HG02759 (cell line): ENCODE results near the gene RFT1.

ENCODE experiments used
- ATAC-seq: cut with Tn5 transposase; IDR thresholded peaks from one replicate; pipeline ENCODE4 v1.9.1; 2021; ENCODE audit warnings: mild to moderate bottlenecking, moderate library complexity; ENCODE audit not compliant: unreplicated experiment

Gene RFT1, protein sequence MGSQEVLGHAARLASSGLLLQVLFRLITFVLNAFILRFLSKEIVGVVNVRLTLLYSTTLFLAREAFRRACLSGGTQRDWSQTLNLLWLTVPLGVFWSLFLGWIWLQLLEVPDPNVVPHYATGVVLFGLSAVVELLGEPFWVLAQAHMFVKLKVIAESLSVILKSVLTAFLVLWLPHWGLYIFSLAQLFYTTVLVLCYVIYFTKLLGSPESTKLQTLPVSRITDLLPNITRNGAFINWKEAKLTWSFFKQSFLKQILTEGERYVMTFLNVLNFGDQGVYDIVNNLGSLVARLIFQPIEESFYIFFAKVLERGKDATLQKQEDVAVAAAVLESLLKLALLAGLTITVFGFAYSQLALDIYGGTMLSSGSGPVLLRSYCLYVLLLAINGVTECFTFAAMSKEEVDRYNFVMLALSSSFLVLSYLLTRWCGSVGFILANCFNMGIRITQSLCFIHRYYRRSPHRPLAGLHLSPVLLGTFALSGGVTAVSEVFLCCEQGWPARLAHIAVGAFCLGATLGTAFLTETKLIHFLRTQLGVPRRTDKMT

GRCh38 chr3:53130179-53131061 lies at the start of gene RFT1:
Gene RFT1 (minus strand): TSS chr3:53130435. CDS start chr3:53130400, 35 bp downstream.
- peak; percentile 86 for ATAC-seq

- ATAC-seq: no peak
These were observed 49.3 kb upstream of the RFT1 start for GRCh38 chr3:53179580-53179979.

DNA sequence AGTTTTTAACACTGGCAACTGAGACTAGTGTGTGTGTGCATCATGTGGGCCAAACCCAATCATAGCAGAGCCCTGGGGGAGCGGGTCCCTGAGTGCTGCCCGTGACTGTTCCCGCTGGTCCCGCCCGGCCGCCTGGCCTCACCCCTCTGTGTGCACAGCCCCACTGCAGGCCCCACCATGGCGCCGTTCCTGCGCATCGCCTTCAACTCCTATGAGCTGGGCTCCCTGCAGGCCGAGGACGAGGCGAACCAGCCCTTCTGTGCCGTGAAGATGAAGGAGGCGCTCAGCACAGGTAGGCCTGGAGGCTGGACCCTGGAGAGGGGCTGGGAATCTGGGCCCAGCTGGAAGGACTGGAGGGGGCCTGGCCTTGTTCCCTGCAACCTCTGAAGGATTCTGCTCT lies 48.0 kb upstream of the RFT1 start:
- ATAC-seq: no peak

DNA sequence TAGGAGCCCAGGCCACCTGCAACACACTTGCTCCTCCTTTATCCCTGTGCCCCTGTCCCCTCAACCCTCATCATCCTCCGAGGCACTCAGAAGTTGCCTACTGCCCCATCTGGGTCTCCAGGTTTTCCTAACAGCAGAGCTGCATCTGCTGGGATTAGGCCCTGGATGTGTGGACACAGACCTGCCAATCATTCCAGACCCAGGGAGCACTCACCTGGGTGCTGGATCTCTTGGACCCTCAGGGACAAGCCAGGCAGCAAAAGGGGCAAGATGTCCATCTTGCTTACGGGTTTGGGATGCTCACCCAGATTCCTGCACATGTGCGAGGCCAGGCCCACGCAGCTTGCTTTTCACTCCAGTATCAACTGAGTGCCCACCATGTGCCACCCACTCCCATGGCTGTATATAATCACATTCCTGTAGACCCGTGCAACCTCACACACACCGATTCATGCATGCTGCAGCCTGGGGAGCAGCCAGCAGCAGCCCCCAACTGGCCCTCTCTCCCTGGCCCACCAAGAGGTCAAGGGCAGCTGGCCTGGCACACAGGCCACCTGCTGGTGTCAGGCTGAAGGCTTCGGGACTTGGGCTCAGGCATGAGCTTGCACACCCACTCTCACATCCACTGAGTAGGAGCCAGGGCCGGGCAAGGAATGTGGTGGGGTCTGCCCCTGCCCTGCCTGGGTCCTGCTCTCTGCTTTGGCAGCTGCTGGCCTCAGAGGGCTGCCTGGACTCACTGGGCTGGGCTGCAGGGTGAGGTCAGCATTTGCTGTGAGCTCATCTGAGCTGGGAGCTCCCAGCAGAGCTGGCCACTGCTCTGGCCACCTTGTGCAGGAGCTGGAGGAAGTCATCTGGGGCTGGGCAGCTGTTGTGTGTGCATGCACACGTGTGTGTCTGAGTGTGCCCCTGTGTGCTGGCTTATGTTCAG lies 45.6 kb upstream of the RFT1 start:
- ATAC-seq: no peak

GRCh38 chr3:53174346-53175250 lies 44.4 kb upstream of the RFT1 start:
- ATAC-seq: peak; percentile 41

DNA sequence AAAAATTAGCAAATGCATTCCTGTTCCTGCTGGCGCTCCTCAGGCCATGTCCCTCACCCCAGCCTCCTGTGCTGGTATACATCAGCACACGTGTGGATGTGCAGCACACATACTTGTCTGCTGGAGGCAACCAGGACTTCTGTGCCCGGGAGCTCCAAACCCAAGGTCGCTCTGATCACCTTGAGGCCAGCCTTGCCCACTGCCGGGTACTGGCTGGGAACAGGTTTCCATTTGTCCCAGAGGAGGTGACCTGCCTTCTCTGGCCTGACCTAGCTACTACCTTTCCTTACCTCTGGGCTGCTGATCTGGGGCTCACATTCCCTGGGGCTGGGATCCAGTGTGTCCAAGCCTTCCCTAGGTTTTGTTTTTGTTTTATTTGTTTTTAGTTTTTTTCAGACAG lies 42.9 kb upstream of the RFT1 start:
- no peak for ATAC-seq

DNA sequence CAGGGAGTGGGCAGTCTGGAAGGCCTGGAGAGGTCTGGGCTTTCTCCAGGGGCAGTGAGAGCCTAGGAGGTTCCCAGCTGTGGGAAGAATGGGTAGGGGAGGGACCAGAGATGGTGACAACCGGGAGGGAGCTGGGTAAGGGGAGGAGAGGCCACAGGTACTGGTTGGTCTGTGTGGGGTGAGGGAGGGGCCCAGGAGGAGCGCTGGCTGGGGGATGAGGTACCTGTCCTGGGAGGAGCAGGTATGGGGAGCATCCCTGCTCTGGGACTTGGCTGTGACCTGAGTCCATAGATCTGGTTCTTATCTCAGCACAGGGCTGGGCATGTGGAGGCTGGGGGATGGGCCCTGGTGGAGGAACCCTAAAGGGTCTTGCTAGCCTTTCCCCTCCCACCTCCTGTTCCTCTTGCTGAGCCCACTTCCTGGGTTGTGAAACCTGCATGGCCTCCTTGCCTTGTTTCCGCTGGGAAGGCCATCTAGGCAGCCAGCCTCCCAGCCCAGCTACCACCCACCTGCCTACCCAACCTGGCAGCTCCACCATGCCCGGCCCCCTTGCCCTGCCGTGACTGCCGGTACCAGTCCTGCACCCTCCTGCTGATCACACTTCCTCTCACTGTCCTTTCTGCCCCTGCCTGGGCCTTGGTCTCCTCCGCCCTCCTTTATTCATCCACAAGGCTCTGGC lies 41.7 kb upstream of the RFT1 start:
- ATAC-seq: no peak

DNA sequence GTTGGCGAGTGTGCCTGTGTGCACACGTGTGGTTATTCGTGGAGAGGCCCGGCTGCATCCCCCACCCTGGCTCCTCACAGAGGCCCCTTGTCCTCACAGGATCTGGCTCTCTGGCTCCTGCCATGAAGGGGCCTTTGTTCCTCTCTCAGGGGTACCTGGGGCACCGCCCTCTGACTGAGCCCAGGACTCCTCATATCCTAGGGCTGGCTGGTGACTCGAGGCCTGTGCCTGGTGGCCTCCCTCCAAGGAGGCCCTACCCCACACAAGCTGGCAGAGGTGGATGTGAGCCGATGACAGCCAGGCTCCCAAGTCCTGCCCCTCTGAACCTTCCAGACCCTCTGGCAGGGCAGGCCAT lies 40.8 kb upstream of the RFT1 start:
- ATAC-seq: no peak

- ATAC-seq: peak; percentile 47
These were observed 40.3 kb upstream of the RFT1 start for GRCh38 chr3:53170325-53171063.

- no peak for ATAC-seq
These were observed 39.6 kb upstream of the RFT1 start for GRCh38 chr3:53169832-53170324.

DNA sequence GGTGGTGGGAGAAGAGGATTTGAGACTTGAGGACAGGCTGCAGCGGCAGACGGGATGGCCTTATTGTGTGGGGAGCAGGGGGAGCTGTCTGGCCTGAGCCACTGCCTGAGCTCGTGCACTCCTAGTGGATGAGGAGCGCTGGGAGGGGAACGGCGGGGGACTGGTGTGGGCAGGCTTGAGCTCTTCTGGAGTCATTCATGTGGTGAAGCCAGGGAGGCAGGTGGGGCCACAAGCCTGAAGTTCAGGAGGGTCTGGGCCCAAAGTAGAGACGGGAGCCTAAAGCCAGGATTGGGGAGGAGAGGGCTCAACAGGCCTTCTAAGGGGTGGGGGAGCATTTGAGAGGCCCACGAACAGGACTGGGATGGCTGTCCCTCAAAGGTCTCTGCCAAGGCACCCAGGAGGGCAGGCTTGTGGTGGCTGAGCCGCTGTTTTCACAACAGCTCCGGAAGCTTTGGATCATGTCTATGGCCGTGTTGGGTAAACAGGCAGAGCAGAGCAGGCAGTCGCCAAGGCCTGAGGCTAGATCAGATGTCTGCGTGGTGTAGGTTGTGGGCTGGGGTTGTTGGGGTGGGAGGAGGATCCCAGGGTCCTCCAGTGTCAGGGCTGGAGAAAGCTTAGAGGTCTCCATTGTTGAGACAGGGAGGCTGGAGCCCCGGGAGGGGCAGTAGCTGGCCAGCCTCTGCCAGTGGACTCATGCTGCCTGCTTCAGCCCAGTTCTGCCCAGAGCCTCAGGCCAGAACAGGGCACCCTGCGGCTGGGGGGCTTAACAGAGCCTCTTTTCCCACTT lies 39.0 kb upstream of the RFT1 start:
- no peak for ATAC-seq

- ATAC-seq: no peak
These were observed 38.1 kb upstream of the RFT1 start for GRCh38 chr3:53168175-53168923.

DNA sequence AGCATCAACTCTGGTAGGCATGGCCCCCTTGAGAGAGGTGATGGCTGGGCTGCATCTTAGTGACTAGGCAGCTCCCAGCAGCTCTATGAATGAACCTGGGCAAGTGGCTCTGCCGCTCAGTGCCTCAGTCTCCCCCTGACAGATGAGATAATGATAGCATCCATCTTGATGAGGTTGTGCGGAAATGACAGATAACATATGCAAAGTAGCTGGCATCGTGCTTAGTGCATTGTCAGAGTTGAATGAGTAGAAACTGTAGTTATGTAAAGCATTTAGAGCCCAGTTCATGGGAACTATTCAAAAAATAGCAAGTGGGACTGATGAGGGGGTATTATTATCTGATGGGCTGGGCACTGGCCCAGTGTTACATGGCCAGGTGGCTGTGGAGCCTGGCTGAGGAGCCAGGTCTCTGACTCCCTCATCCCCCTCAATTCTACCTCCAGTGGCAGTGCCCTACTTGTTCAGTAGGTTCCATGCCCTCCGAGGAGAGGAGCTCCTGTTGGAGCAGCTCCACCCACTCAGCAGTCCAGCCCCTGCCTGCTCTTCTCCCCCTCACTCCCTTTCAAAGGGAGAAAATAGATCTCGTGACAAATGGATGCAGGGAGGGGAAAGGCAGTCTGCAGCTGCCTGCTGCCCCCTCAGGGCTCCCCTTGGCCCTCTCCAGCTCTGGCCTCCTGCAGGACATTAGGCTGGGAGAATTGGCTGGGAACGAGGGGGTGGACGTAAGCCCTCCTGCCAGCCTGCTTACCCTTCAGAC lies 37.4 kb upstream of the RFT1 start:
- ATAC-seq: no peak

DNA sequence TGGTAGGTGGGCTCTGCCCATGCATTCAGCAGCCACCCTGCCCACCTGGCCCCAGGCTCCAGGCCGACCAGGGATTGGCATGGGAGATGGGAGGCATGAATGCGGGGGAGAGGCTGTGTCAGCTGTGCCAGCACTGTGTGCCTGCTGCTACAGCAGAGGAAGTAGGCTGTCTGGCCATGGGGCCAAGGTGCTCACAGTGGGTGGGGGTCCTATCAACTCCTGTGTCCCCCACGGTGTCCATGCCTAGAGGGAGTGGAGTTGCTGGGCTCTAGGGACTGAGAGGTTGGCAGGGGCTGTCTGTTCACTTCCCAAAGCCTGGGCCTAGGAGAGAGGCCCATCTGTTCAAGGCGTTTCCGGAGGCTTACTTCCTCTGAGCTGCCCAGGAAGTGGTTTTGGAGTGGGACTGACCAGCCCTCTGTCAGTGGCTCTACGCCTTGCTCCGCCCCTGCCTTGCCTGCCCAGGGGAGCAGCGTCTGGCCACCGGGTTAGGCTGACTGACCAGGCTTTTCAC lies 36.6 kb upstream of the RFT1 start:
- no peak for ATAC-seq

- ATAC-seq: no peak
These were observed 36.0 kb upstream of the RFT1 start for GRCh38 chr3:53166206-53166605.

DNA sequence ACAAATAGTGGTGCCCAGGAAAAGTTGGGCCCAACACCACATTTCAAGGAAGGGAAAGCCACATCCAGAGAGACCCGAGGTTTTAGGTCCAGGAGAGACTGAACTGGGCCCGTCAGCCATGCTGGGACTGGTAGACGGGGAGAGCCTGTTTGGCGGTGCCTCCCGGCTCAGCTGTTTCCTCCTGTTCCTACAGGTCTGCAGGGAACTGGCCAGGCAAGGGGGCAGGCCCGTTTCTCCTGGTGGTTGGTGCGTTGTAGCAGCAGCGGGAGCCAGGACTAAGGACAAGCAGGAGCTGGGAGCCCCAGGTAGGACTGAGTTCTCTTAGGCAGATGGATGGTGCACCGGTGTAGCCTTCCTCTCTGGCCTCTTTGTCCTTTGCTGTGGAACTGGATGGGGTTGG lies 34.7 kb upstream of the RFT1 start:
- ATAC-seq: no peak
